GM12878 (cell line): ENCODE data around the gene GPATCH2L. TPM values are rescaled to one million over a fixed set of nuclear protein-coding genes. Genes with fewer than 3 reads are reported as not detected.

ENCODE experiments used
- ATAC-seq: fragments of 200-7000 bp; cut with Tn5 transposase; 3 replicates; pipeline ENCODE4 v1.9.1; 2020; ENCODE audit warnings: mild to moderate bottlenecking, moderate library complexity
- BruUV-seq: library from RNA; stranded (reverse); fragments of 400-500 nt; replicated peaks from 2 replicates; lab custom pipeline; 2021; lab: Mats Ljungman, UMichigan
- CTCF ChIA-PET: fragments of 300-600 bp; sonication (Branson Sonifier 250); formaldehyde crosslinking; extraction: SDS; loops from one replicate; lab custom pipeline; 2021; ENCODE audit warnings: inconsistent platforms; lab: Yijun Ruan, JAX
- POLR2A ChIA-PET: fragments of 350-600 bp; formaldehyde crosslinking; extraction: SDS; loops from one replicate; lab custom pipeline; 2021; ENCODE audit warnings: inconsistent platforms; lab: Charles Lee
- RAD21 ChIA-PET: fragments of 300-600 bp; sonication (Branson Sonifier 250); formaldehyde crosslinking; loops from one replicate; lab custom pipeline; 2023; ENCODE audit warnings: antibody characterized with exemption; ENCODE audit not compliant: unreplicated experiment; lab: Charles Lee
- SMC1A ChIA-PET: fragments of 300-600 bp; sonication (Branson Sonifier 250); formaldehyde crosslinking; loops from one replicate; lab custom pipeline; 2023; ENCODE audit not compliant: unreplicated experiment, uncharacterized antibody; lab: Charles Lee
- DNase-seq: peaks from one replicate; pipeline ENCODE4 v3.0.0-alpha.2; 2011; ENCODE audit warnings: low read depth, low spot score
- FAIRE-seq: peaks from 3 replicates; lab custom pipeline; 2011; peaks lifted over from hg19 to GRCh38; lab: Jason Lieb, UNC
- H2AFZ ChIP-seq: 2 replicates; pipeline ENCODE4 v1.6.0; 2011; ENCODE audit warnings: low read depth, low read length, control low read depth; ENCODE audit not compliant: control insufficient read depth
- H3K27ac ChIP-seq: 2 replicates; pipeline ENCODE4 v1.5.1; 2011; ENCODE audit warnings: control low read depth; ENCODE audit not compliant: control insufficient read depth, insufficient read depth
- H3K27me3 ChIP-seq, 2 experiments: replicated peaks in 1 of 2; 2 replicates each; pipeline versions ENCODE4 v1.6.0 to v1.6.1; 2011; ENCODE audit warnings: low read length in 1 of 2; ENCODE audit not compliant: control insufficient read depth in 2 of 2, insufficient read depth in 2 of 2
- H3K36me3 ChIP-seq, 2 experiments: 2 replicates each; pipeline ENCODE4 v1.5.1; 2011; ENCODE audit warnings: low read length in 1 of 2; ENCODE audit not compliant: control insufficient read depth in 2 of 2, insufficient read depth in 2 of 2
- H3K4me1 ChIP-seq: 2 replicates; pipeline ENCODE4 v1.6.1; 2011; ENCODE audit warnings: mild to moderate bottlenecking, low read length, moderate library complexity, mixed read lengths; ENCODE audit not compliant: control insufficient read depth, insufficient read depth
- H3K4me2 ChIP-seq: 2 replicates; pipeline ENCODE4 v1.6.0; 2011; ENCODE audit warnings: control low read depth; ENCODE audit not compliant: control insufficient read depth, insufficient read depth
- H3K4me3 ChIP-seq: fragments of 200-600 bp; sonication (generic); 2 replicates; pipeline ENCODE4 v1.5.1; 2016
- H3K79me2 ChIP-seq: 2 replicates; pipeline ENCODE4 v1.6.0; 2011; ENCODE audit warnings: low read length; ENCODE audit not compliant: control insufficient read depth, insufficient read depth
- H3K9ac ChIP-seq: 2 replicates; pipeline ENCODE4 v1.8.0; 2011; ENCODE audit warnings: low read length, control low read depth, mixed read lengths; ENCODE audit not compliant: control insufficient read depth, insufficient read depth
- H3K9me3 ChIP-seq: replicated peaks from 3 replicates; pipeline ENCODE4 v1.5.1; 2011; ENCODE audit warnings: mild to moderate bottlenecking, low read length; ENCODE audit not compliant: control insufficient read depth, insufficient read depth
- H4K20me1 ChIP-seq: 2 replicates; pipeline ENCODE4 v1.6.0; 2011; ENCODE audit not compliant: control insufficient read depth, insufficient read depth
- CBFB ChIP-seq: IDR thresholded peaks from 2 replicates; pipeline ENCODE4 v1.6.1; 2016; ENCODE audit warnings: antibody characterized with exemption, low read depth
- CBX3 ChIP-seq: fragments of 200-600 bp; sonication (generic); IDR thresholded peaks from 2 replicates; pipeline ENCODE4 v1.6.1; 2016; ENCODE audit warnings: low read depth, borderline replicate concordance
- CREB1 ChIP-seq: IDR thresholded peaks from 2 replicates; pipeline ENCODE4 v1.6.1; 2012; ENCODE audit warnings: low read depth, mild to moderate bottlenecking, inconsistent platforms
- EED ChIP-seq: sonication (generic); IDR thresholded peaks from 2 replicates; pipeline ENCODE4 v1.6.1; 2016; ENCODE audit warnings: antibody characterized with exemption, low read depth
- EZH2 ChIP-seq: IDR thresholded peaks from 2 replicates; pipeline ENCODE4 v1.6.1; 2012; ENCODE audit warnings: low read depth, mild to moderate bottlenecking, control low read depth, inconsistent platforms, low read length, borderline replicate concordance; ENCODE audit not compliant: control insufficient read depth
- HDAC6 ChIP-seq: fragments of 200-600 bp; sonication (generic); IDR thresholded peaks from one replicate; pipeline ENCODE4 v1.8.0; 2017; ENCODE audit warnings: antibody characterized with exemption; ENCODE audit not compliant: unreplicated experiment
- IKZF1 ChIP-seq: fragments of 450-650 bp; conservative IDR thresholded peaks from 2 replicates; pipeline ENCODE4 v1.6.1; 2017; ENCODE audit warnings: antibody characterized with exemption, mild to moderate bottlenecking
- MYB ChIP-seq: fragments of 150-350 bp; IDR thresholded peaks from 2 replicates; pipeline ENCODE4 v1.6.1; 2014; ENCODE audit warnings: mild to moderate bottlenecking, low read depth, low read length, borderline replicate concordance
- POLR2A ChIP-seq: IDR thresholded peaks from 2 replicates; pipeline ENCODE4 v1.6.1; 2011; ENCODE audit warnings: low read depth, mild to moderate bottlenecking, low read length
- POU2F2 ChIP-seq: IDR thresholded peaks from 3 replicates; pipeline ENCODE4 v1.6.1; 2011; ENCODE audit warnings: low read depth, mild to moderate bottlenecking, low read length, borderline replicate concordance
- SREBF1 ChIP-seq: IDR thresholded peaks from 2 replicates; pipeline ENCODE4 v1.6.1; 2012; ENCODE audit warnings: mild to moderate bottlenecking, low read length
- STAT1 ChIP-seq: fragments of 450-650 bp; conservative IDR thresholded peaks from 2 replicates; pipeline ENCODE4 v1.6.1; 2014; ENCODE audit warnings: antibody characterized with exemption, mild to moderate bottlenecking
- TCF3 ChIP-seq: IDR thresholded peaks from 2 replicates; pipeline ENCODE4 v1.6.1; 2012; ENCODE audit warnings: low read depth, mild to moderate bottlenecking, low read length, borderline replicate concordance; ENCODE audit not compliant: insufficient read depth
- WGBS: methylation state at CpG from one replicate; pipeline ENCODE4 v1.1.6; 2016; ENCODE audit warnings: low lambda C conversion rate; ENCODE audit not compliant: insufficient replicate concordance, insufficient coverage; ENCODE audit errors: missing lambda C conversion rate; 5-methylcytosine and 5-hydroxymethylcytosine counted together
- in situ Hi-C: fragments of 300-500 bp; cut with MboI; formaldehyde crosslinking; loops from 9 replicates; pipeline ENCODE4 v1.14.3; 2018; ENCODE audit warnings: mixed read lengths
- intact Hi-C: fragments of 100-400 bp; cut with micrococcal nuclease; formaldehyde crosslinking; loops from one replicate; pipeline ENCODE4 v1.14.2; 2022; ENCODE audit not compliant: unreplicated experiment
- polyA plus RNA-seq, 11 experiments: library from polyadenylated mRNA; depleted of rRNA in 4 of 11; unstranded in 6 of 11; stranded (reverse) in 5 of 11; fragments of >200 nt; fragmentation: Nextera tagmentation in 4 of 11; fragmentation: Illumina TruSeq in 1 of 11; extraction: Ambion mirVana in 4 of 11; extraction: Trizol in 1 of 11; gene quantifications; 1 replicate in 1 of 11; 2 replicates in 10 of 11; pipeline versions ENCODE4 v1.2.1 to v1.2.3, GENCODE V29; 2011 to 2016; ENCODE audit warnings: inconsistent platforms in 2 of 11, missing spikeins in 2 of 11, low read depth in 1 of 11
- total RNA-seq, 4 experiments: library from RNA; depleted of rRNA in 3 of 4; stranded (reverse); fragments of >200 nt in 3 of 4; fragmentation: Illumina TruSeq in 1 of 4; extraction: Trizol in 1 of 4; gene quantifications; 2 replicates each; pipeline versions ENCODE4 v1.2.1 to v1.2.3, GENCODE V29; 2013 to 2021
- TF ChIP-seq, protein P1 (sequence below): fragments of 450-650 bp; IDR thresholded peaks from 2 replicates; pipeline ENCODE4 v1.6.1; 2017; ENCODE audit warnings: mild to moderate bottlenecking, moderate library complexity
- TF ChIP-seq, protein P2 (sequence below): fragments of 450-650 bp; formaldehyde crosslinking; IDR thresholded peaks from 2 replicates; pipeline ENCODE4 v1.5.0; 2022; ENCODE audit warnings: mild to moderate bottlenecking, missing genetic modification characterization

GPATCH2L gene
- total and polyA plus RNA-seq, 10 of the 15 experiments (the other 5 are each of a cell fraction or from before 2014, with no cell fraction given), result 9.1 to 50.9 (median 24.4) TPM

DNA sequence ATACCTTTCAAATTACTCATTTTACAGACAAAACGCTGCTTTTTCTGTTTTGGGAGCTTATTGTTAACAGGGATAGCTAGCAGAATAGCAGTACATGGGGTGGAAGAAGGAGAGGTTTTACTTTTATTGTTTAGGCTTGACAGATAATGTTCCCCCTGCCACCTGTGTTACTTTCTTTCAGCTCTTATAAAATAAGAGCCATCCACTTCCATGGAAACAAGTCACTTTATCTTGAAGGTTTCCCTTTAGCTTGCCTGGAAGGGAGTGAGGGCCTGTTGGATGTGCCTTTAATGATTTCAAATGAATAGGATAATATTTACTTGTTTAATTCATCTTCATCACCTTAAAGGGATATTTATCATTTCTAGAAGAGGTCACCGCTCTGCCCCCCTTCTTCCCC, 23.3 kb downstream of the GPATCH2L start (continued):
- TF ChIP-seq, protein P1, sequence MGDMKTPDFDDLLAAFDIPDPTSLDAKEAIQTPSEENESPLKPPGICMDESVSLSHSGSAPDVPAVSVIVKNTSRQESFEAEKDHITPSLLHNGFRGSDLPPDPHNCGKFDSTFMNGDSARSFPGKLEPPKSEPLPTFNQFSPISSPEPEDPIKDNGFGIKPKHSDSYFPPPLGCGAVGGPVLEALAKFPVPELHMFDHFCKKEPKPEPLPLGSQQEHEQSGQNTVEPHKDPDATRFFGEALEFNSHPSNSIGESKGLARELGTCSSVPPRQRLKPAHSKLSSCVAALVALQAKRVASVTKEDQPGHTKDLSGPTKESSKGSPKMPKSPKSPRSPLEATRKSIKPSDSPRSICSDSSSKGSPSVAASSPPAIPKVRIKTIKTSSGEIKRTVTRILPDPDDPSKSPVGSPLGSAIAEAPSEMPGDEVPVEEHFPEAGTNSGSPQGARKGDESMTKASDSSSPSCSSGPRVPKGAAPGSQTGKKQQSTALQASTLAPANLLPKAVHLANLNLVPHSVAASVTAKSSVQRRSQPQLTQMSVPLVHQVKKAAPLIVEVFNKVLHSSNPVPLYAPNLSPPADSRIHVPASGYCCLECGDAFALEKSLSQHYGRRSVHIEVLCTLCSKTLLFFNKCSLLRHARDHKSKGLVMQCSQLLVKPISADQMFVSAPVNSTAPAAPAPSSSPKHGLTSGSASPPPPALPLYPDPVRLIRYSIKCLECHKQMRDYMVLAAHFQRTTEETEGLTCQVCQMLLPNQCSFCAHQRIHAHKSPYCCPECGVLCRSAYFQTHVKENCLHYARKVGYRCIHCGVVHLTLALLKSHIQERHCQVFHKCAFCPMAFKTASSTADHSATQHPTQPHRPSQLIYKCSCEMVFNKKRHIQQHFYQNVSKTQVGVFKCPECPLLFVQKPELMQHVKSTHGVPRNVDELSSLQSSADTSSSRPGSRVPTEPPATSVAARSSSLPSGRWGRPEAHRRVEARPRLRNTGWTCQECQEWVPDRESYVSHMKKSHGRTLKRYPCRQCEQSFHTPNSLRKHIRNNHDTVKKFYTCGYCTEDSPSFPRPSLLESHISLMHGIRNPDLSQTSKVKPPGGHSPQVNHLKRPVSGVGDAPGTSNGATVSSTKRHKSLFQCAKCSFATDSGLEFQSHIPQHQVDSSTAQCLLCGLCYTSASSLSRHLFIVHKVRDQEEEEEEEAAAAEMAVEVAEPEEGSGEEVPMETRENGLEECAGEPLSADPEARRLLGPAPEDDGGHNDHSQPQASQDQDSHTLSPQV, result no peak
- TF ChIP-seq IKZF1 (no peak), POU2F2 (no peak), CBX3 (no peak)

DNA sequence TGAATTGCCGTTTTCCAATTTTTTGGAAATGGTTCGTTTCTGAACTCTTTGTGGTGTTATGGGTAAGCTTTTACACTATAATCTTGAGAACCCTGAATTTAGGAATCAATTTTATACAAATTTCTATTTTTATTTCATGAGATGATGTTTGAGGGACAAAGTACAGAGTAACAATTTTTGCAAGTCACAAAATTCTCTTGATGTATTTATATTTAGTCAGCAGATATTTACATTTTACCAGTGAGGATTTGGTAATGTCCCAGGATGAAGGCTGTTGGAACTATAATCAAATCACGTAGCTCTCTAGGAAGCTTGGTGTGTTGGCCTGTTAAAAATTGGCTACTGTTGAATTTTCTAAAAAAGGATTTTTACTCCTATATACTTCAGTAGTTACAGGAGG, 24.2 kb downstream of the GPATCH2L start:
- H3K4me1 ChIP-seq, result no peaks in the 10 kb centered on the region
- 89% methylated on average over 3 of the region's 3 CpGs for WGBS
- FAIRE-seq (no peak), DNase-seq (no peak), ATAC-seq (no peak)
- in situ Hi-C loops, result no loop called here
- no peak overlapping the region for H3K4me3 ChIP-seq
- no peaks in the 10 kb centered on the region; the same call in none of the 2 replicates for H3K79me2 ChIP-seq
- no peak overlapping the region for H3K27ac ChIP-seq
- peaks cover 0 to 52% of the 10 kb centered on the region in 2 experiments for H3K36me3 ChIP-seq
- H4K20me1 ChIP-seq, result no peaks in the 10 kb centered on the region
- no TSS peak for BruUV-seq
- RAD21 ChIA-PET, result interaction anchor here (1.0 to 1.5 kb wide), 3 partner anchors 9 to 177 kb away, joined by 3 to 6 read pairs (median 3); no protein-coding TSS in a partner anchor
- H3K9me3 ChIP-seq, result no peaks in the 10 kb centered on the region
- H3K4me2 ChIP-seq, result no peak overlapping the region
- CTCF ChIA-PET, result interaction anchor here (0.7 to 3.5 kb wide), 6 partner anchors 10 to 213 kb away, joined by 3 to 13 read pairs (median 4); no protein-coding TSS in a partner anchor
- H3K27me3 ChIP-seq, result no peaks in the 10 kb centered on the region
- H3K9ac ChIP-seq, result no peak overlapping the region
- H2AFZ ChIP-seq, result no peak overlapping the region
- intact Hi-C loops, result no loop called here
- POLR2A ChIA-PET, result interaction anchor here (1.4 to 1.6 kb wide), 2 partner anchors 8 to 15 kb away, joined by 5 to 8 read pairs; no protein-coding TSS in a partner anchor
- SMC1A ChIA-PET, result interaction anchor here (0.8 to 1.8 kb wide), 6 partner anchors 10 to 919 kb away, joined by 3 to 12 read pairs (median 5); no protein-coding TSS in a partner anchor
- TF ChIP-seq EZH2 (no peak), HDAC6 (no peak), SREBF1 (no peak), STAT1 (no peak), POLR2A (no peak), CBFB (no peak), MYB (no peak), EED (no peak), CREB1 (no peak), TCF3 (no peak)
- TF ChIP-seq, protein P2, sequence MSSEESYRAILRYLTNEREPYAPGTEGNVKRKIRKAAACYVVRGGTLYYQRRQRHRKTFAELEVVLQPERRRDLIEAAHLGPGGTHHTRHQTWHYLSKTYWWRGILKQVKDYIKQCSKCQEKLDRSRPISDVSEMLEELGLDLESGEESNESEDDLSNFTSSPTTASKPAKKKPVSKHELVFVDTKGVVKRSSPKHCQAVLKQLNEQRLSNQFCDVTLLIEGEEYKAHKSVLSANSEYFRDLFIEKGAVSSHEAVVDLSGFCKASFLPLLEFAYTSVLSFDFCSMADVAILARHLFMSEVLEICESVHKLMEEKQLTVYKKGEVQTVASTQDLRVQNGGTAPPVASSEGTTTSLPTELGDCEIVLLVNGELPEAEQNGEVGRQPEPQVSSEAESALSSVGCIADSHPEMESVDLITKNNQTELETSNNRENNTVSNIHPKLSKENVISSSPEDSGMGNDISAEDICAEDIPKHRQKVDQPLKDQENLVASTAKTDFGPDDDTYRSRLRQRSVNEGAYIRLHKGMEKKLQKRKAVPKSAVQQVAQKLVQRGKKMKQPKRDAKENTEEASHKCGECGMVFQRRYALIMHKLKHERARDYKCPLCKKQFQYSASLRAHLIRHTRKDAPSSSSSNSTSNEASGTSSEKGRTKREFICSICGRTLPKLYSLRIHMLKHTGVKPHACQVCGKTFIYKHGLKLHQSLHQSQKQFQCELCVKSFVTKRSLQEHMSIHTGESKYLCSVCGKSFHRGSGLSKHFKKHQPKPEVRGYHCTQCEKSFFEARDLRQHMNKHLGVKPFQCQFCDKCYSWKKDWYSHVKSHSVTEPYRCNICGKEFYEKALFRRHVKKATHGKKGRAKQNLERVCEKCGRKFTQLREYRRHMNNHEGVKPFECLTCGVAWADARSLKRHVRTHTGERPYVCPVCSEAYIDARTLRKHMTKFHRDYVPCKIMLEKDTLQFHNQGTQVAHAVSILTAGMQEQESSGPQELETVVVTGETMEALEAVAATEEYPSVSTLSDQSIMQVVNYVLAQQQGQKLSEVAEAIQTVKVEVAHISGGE (CRISPR knock-in tag), result no peak
